K562 (cell line): ENCODE results near the gene PMEPA1. TPM values are rescaled to one million over a fixed set of nuclear protein-coding genes. Genes with fewer than 3 reads are reported as not detected.

Experiments
- ATAC-seq: fragments of 200-7000 bp; cut with Tn5 transposase; 3 replicates; pipeline ENCODE4 v1.9.1; 2020; ENCODE audit warnings: moderate library complexity
- BruUV-seq: library from RNA; stranded (reverse); fragments of 400-500 nt; replicated peaks from 2 replicates; lab custom pipeline; 2021; lab: Mats Ljungman, UMichigan
- CTCF ChIA-PET: fragments of 300-600 bp; formaldehyde crosslinking; extraction: SDS; loops from one replicate; lab custom pipeline; 2021; ENCODE audit warnings: low intra/inter-chr PET ratio; lab: Yijun Ruan, JAX
- POLR2A ChIA-PET: fragments of 300-600, 350-650 bp; sonication (Branson Sonifier 250); formaldehyde crosslinking; extraction: SDS; loops from one replicate; lab custom pipeline; 2021; ENCODE audit warnings: antibody characterized with exemption, inconsistent platforms; lab: Yijun Ruan, JAX
- DNase-seq, 4 experiments: peaks; one replicate each; pipeline versions ENCODE4 v3.0.0 to v3.0.0-alpha.2; 2011 to 2018; ENCODE audit warnings: low spot score in 3 of 4, mixed read lengths in 3 of 4; ENCODE audit errors: extremely low read depth in 1 of 4
- FAIRE-seq: peaks from 2 replicates; lab custom pipeline; 2011; peaks lifted over from hg19 to GRCh38; lab: Jason Lieb, UNC
- H2AFZ ChIP-seq: 2 replicates; pipeline ENCODE4 v1.6.0; 2011; ENCODE audit warnings: low read depth, low read length, control low read depth, inconsistent platforms
- H3K27ac ChIP-seq: fragments of 200-600 bp; 3 replicates; pipeline ENCODE4 v1.8.0; 2011; ENCODE audit warnings: low read depth, mild to moderate bottlenecking, control low read depth, inconsistent platforms, low read length, moderate library complexity, mixed read lengths; ENCODE audit errors: extremely low read depth
- H3K27me3 ChIP-seq, 2 experiments: fragments of 300-600 bp in 1 of 2; 2 replicates in 1 of 2; 3 replicates in 1 of 2; pipeline versions ENCODE4 v1.6.0 to v1.8.0; 2011; ENCODE audit warnings: inconsistent platforms in 2 of 2, low read length in 2 of 2, mild to moderate bottlenecking in 1 of 2, mixed read lengths in 1 of 2, moderate library complexity in 1 of 2; ENCODE audit not compliant: control insufficient read depth in 2 of 2, insufficient read depth in 2 of 2
- H3K36me3 ChIP-seq: fragments of 300-600 bp; 3 replicates; pipeline ENCODE4 v1.8.0; 2011; ENCODE audit warnings: mild to moderate bottlenecking, low read length, inconsistent platforms; ENCODE audit not compliant: control insufficient read depth, insufficient read depth
- H3K4me1 ChIP-seq, 2 experiments: fragments of 200-600 bp in 1 of 2; replicated peaks in 1 of 2; 2 replicates in 1 of 2; 3 replicates in 1 of 2; pipeline versions ENCODE4 v1.5.1 to v1.8.0; 2011; ENCODE audit warnings: inconsistent platforms in 2 of 2, low read length in 2 of 2, mild to moderate bottlenecking in 1 of 2, mixed read lengths in 1 of 2, moderate library complexity in 1 of 2; ENCODE audit not compliant: control insufficient read depth in 2 of 2, insufficient read depth in 2 of 2
- H3K4me2 ChIP-seq: 2 replicates; pipeline ENCODE4 v1.6.1; 2011; ENCODE audit warnings: low read length, control low read depth, inconsistent platforms, mixed read lengths; ENCODE audit not compliant: insufficient read depth
- H3K4me3 ChIP-seq: fragments of 200-600 bp; sonication (generic), shearing (Covaris generic); 2 replicates; pipeline ENCODE4 v1.5.1; 2016; ENCODE audit warnings: control low read depth, inconsistent platforms
- H3K79me2 ChIP-seq: fragments of 200-600 bp; 3 replicates; pipeline ENCODE4 v1.8.0; 2011; ENCODE audit warnings: low read length, inconsistent platforms; ENCODE audit not compliant: control insufficient read depth, insufficient read depth
- H3K9ac ChIP-seq, 2 experiments: 2 replicates each; pipeline versions ENCODE4 v1.6.0 to v1.6.1; 2011; ENCODE audit warnings: low read depth in 2 of 2, low read length in 2 of 2, control low read depth in 1 of 2, inconsistent platforms in 1 of 2, mild to moderate bottlenecking in 1 of 2, mixed read lengths in 1 of 2; ENCODE audit not compliant: insufficient read depth in 1 of 2
- H3K9me1 ChIP-seq: one replicate; pipeline ENCODE4 v1.6.0; 2011; ENCODE audit warnings: inconsistent platforms, mild to moderate bottlenecking, low read length, moderate library complexity; ENCODE audit not compliant: control insufficient read depth, insufficient read depth
- H3K9me3 ChIP-seq: replicated peaks from 2 replicates; pipeline ENCODE4 v1.5.1; 2011; ENCODE audit warnings: low read depth, low read length, inconsistent platforms; ENCODE audit not compliant: control insufficient read depth, insufficient read depth
- H4K20me1 ChIP-seq: replicated peaks from 2 replicates; pipeline ENCODE4 v1.6.1; 2011; ENCODE audit warnings: low read length, inconsistent platforms, mixed read lengths; ENCODE audit not compliant: control insufficient read depth, insufficient read depth
- ARID2 ChIP-seq: fragments of 450-650 bp; IDR thresholded peaks from 2 replicates; pipeline ENCODE4 v1.6.1; 2017; ENCODE audit warnings: antibody characterized with exemption, mild to moderate bottlenecking
- NBN ChIP-seq: fragments of 450-650 bp; IDR thresholded peaks from 2 replicates; pipeline ENCODE4 v1.6.1; 2016; ENCODE audit warnings: low read depth, mild to moderate bottlenecking
- ZNF146 ChIP-seq: IDR thresholded peaks from one replicate; pipeline ENCODE4 v1.6.1; 2018; ENCODE audit warnings: missing compliant biosample characterization; ENCODE audit not compliant: unreplicated experiment
- ZSCAN32 ChIP-seq: fragments of 450-650 bp; formaldehyde crosslinking; IDR thresholded peaks from 2 replicates; pipeline ENCODE4 v1.4.0; 2020; ENCODE audit warnings: mild to moderate bottlenecking, moderate library complexity
- WGBS: fragments of 100-300 bp; shearing (Covaris generic); methylation state at CpG from one replicate; pipeline ENCODE4 v1.1.6; 2016; ENCODE audit warnings: low coverage, mixed read lengths; ENCODE audit not compliant: insufficient coverage; ENCODE audit errors: missing lambda C conversion rate; 5-methylcytosine and 5-hydroxymethylcytosine counted together
- in situ Hi-C: fragments of 300-500 bp; cut with MboI; formaldehyde crosslinking; loops from 4 replicates; pipeline ENCODE4 v1.15.0; 2018; ENCODE audit warnings: inconsistent platforms, mixed read lengths
- intact Hi-C: fragments of 100-400 bp; cut with micrococcal nuclease; formaldehyde crosslinking; loops from 2 replicates; pipeline ENCODE4 v1.14.2; 2022
- polyA plus RNA-seq, 8 experiments: library from polyadenylated mRNA; depleted of rRNA in 4 of 8; stranded (reverse) in 5 of 8; unstranded in 3 of 8; fragments of >200 nt; fragmentation: Nextera tagmentation in 2 of 8; fragmentation: Illumina TruSeq in 1 of 8; extraction: Ambion mirVana in 2 of 8; extraction: Trizol in 1 of 8; gene quantifications; 2 replicates each; pipeline versions ENCODE4 v1.2.1 to v1.2.3, GENCODE V29; 2011 to 2014; ENCODE audit warnings: inconsistent platforms in 1 of 8, missing spikeins in 1 of 8
- total RNA-seq, 7 experiments: library from RNA; depleted of rRNA in 6 of 7; stranded (reverse); fragments of >200 nt in 6 of 7; fragmentation: Illumina TruSeq in 2 of 7; extraction: Trizol in 2 of 7; gene quantifications; 2 replicates each; pipeline versions ENCODE4 v1.2.1 to v1.2.3, GENCODE V29; 2011 to 2021; ENCODE audit warnings: low replicate concordance in 1 of 7
- TF ChIP-seq, protein P1 (sequence below): sonication (generic); IDR thresholded peaks from 2 replicates; pipeline ENCODE4 v1.6.1; 2016

PMEPA1 gene
- total and polyA plus RNA-seq, 9 of the 15 experiments (the other 6 are each of a cell fraction or from before 2014, with no cell fraction given) = 0.16 TPM; not detected in 8

- TF ChIP-seq NBN (no peak), ZSCAN32 (CRISPR knock-in tag) (no peak), ZNF146 (CRISPR knock-in tag) (no peak), ARID2 (no peak)
- TF ChIP-seq, protein P1, sequence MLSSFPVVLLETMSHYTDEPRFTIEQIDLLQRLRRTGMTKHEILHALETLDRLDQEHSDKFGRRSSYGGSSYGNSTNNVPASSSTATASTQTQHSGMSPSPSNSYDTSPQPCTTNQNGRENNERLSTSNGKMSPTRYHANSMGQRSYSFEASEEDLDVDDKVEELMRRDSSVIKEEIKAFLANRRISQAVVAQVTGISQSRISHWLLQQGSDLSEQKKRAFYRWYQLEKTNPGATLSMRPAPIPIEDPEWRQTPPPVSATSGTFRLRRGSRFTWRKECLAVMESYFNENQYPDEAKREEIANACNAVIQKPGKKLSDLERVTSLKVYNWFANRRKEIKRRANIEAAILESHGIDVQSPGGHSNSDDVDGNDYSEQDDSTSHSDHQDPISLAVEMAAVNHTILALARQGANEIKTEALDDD = no peak
- no TSS peak for BruUV-seq
- Histone ChIP-seq H3K27ac (no peak overlapping the region), H3K9me3 (no peaks in the 10 kb centered on the region), H4K20me1 (0 out of 2 replicates have a peak, but pooled peaks cover 9% of the 10 kb centered on the region), H3K79me2 (no peaks in the 10 kb centered on the region), H3K9me1 (no peaks in the 10 kb centered on the region), H3K27me3 (peaks cover 36 to 68% of the 10 kb centered on the region in 2 experiments; a peak in 4 of 5 replicates), H3K4me3 (no peak overlapping the region), H3K4me1 (peaks cover 0 to 12% of the 10 kb centered on the region in 2 experiments; a peak in 1 of 5 replicates), H3K9ac (no peak overlapping the region), H3K4me2 (no peak overlapping the region), H2AFZ (no peak overlapping the region), H3K36me3 (no peaks in the 10 kb centered on the region)
- ChIA-PET CTCF (interaction anchor here (0.6 to 1.6 kb wide), 2 partner anchors 54 to 559 kb away, joined by 3 read pairs; no protein-coding TSS in a partner anchor), POLR2A (interaction anchor here (0.7 kb wide), 1 partner anchor 254 kb away, joined by 5 read pairs; no protein-coding TSS in a partner anchor)
- ATAC-seq (no peak), FAIRE-seq (no peak), DNase-seq (no peak)
- in situ Hi-C loops (no loop called here), intact Hi-C loops (loop anchor here (10.0 kb wide), 1 partner anchor 195 kb away; no protein-coding TSS in a partner anchor)
- WGBS = 0% methylated on average over 9 of the region's 9 CpGs
Measured at GRCh38 chr20:57650266-57650665, 59.5 kb downstream of the PMEPA1 start.
